Measurements from ENCODE around the gene MAP4K2.

Gene MAP4K2

GRCh38 chr11:64753380-64754123 lies 49.5 kb downstream of the MAP4K2 start:
- peak; percentile 35 for DNase-seq

GRCh38 chr11:64753019-64753379 lies 50.0 kb downstream of the MAP4K2 start:
- no peak for DNase-seq

- DNase-seq = no peak
Observed at GRCh38 chr11:64752175-64752970, 50.6 kb downstream of the MAP4K2 start.

GRCh38 chr11:64751580-64751979 lies 51.4 kb downstream of the MAP4K2 start:
- DNase-seq = no peak

GRCh38 chr11:64751136-64751535 lies 51.9 kb downstream of the MAP4K2 start:
- no peak for DNase-seq

- no peak for DNase-seq
Observed at GRCh38 chr11:64750361-64751054, 52.5 kb downstream of the MAP4K2 start.

GRCh38 chr11:64747961-64748665 lies 54.9 kb downstream of the MAP4K2 start:
- DNase-seq = no peak

- no peak for DNase-seq
Observed at GRCh38 chr11:64746486-64746885, 56.5 kb downstream of the MAP4K2 start.

- peak; percentile 92 for DNase-seq
Observed at GRCh38 chr11:64745521-64746328, 57.3 kb downstream of the MAP4K2 start.

GRCh38 chr11:64745189-64745520 lies 57.9 kb downstream of the MAP4K2 start:
- peak; percentile 95 for DNase-seq

GRCh38 chr11:64744544-64745188 lies 58.3 kb downstream of the MAP4K2 start:
- DNase-seq = peak; percentile 61

- peak; percentile 90 for DNase-seq
Observed at GRCh38 chr11:64743591-64744543, 59.1 kb downstream of the MAP4K2 start, which contains the start of gene RASGRP2. Gene RASGRP2 (minus strand): TSS chr11:64744142. CDS start chr11:64742866, 1,276 bp downstream.

- peak; percentile 82 for DNase-seq
Observed at GRCh38 chr11:64742889-64743590, 60.0 kb downstream of the MAP4K2 start.

- DNase-seq = peak; percentile 85
Observed at GRCh38 chr11:64742087-64742888, 60.7 kb downstream of the MAP4K2 start.

GRCh38 chr11:64741375-64742086 lies 61.5 kb downstream of the MAP4K2 start:
- DNase-seq = no peak

- DNase-seq = no peak
Observed at GRCh38 chr11:64739871-64740270, 63.1 kb downstream of the MAP4K2 start.

- no peak for DNase-seq
Observed at GRCh38 chr11:64736654-64737053, 66.4 kb downstream of the MAP4K2 start.

- DNase-seq = no peak
Observed at GRCh38 chr11:64735725-64736259, 67.2 kb downstream of the MAP4K2 start.

Data from hematopoietic multipotent progenitor cell treated with erythropoietin and hydrocortisone succinate and interleukin-3 and kit ligand, for 4 days (in vitro differentiated cells).